ENCODE results near the gene PTP4A2.

Gene PTP4A2

DNA sequence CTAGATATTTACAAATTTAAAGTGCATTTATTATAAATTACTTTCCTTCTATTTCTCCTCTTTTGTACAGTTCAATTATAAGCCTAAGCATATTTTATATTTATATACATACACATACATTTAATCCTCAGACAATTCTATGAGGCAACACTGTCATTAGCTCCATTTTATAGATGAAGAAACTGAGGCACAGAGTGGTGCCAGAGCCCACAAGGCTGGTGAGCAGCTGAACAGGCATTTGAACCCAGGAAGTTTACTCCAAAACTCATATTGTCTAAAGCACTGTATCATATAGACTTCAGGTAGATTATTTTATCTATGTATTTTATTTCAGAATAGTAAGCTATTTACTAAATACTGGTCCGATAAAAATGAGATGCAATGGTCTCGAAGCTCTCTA, 52.3 kb downstream of the PTP4A2 start:
- DNase-seq (ENCODE audit: low spot score): no peak

- DNase-seq (ENCODE audit: low spot score): no peak
Measured at GRCh38 chr1:31883357-31883942, 54.7 kb downstream of the PTP4A2 start.

DNA sequence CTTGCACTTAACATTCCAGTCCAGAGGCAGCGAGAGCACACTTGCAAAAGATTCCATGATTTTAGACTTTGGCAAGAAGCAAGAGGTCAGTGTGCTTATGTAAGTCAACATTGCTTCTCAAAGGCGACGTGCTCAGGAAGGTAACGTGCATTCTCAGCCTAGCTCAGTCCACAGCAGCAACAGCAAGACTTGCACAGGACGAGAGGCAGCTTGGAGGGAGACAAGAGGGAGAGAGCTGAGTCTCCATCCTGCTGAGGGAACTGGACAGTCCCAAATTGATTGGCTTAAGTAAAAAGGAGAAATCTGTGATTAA, 56.5 kb downstream of the PTP4A2 start:
- DNase-seq (ENCODE audit: low spot score): no peak

- DNase-seq (ENCODE audit: low spot score): no peak
Measured at GRCh38 chr1:31880957-31881687, 57.0 kb downstream of the PTP4A2 start.

DNA sequence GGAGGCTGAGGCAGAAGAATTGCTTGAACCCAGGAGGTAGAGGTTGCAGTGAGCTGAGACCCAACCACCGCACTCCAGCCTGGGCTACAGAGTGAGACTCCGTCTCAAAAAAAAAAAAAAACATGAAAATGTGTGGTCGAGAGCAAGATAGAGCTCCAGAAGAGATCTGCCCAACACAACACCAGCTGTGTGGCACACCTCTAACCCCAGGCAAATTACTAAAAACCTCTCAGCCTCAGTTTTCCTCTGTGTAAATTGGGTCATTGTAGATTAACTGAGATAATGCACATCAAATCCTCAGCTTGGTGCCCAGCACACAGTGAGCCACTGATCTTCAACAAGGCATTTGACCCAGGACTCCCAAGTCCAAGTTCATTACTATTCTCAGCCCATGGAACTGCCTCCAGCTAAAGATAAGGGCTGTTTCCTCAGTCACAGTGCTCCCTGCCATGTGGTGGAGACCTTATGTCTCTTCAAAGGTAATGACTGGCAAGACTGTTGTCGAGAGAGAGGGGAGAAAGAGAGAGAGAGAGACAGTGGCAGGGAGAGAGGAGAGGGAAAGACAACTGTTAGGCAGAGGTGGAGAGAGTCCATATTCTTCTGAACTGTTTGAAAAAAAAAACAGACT, 58.1 kb downstream of the PTP4A2 start:
- no peak for DNase-seq (ENCODE audit: low spot score)

- no peak for DNase-seq (ENCODE audit: low spot score)
Measured at GRCh38 chr1:31878058-31878457, 60.1 kb downstream of the PTP4A2 start.

DNA sequence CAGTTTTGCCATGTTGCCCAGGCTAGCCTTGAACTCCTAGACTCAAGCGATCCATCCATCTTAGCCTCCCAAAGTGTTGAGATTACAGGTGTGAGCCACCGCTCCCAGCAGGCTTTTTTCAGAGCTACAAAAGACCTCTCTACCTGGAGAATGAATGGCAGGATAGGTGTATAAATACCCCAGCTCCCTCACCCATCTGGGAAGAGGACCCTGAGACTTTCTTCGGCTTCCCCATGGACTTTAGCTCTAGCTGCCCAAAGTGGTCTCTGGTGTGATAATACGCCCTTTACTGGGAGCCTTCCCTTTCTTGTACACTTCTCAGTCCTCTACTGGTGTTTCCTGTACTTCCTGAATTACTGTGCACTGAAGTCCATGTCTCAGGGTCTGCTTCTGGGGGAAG, 60.6 kb downstream of the PTP4A2 start:
- DNase-seq (ENCODE audit: low spot score): no peak

- DNase-seq (ENCODE audit: low spot score): no peak
Measured at GRCh38 chr1:31875636-31876236, 62.4 kb downstream of the PTP4A2 start.

DNA sequence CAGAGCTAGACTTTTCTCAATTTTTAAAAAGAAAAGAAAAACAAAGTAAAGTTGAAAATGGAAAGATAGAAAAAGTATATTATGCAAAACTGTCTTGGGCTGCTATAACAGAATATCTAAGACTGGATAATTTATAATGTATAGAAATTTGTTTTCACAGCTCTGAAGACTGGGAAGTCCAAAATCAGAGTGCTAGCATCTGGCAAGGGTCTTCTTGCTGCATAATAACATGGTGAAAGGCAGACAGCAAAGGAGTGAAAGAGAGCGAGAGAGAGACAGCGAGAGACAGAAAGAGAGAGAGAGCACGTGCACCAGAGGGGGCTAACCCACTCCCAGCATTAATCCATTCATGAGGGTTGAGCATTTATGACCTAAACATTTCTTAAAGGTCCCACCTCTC, 63.2 kb downstream of the PTP4A2 start:
- DNase-seq (ENCODE audit: low spot score): no peak

DNA sequence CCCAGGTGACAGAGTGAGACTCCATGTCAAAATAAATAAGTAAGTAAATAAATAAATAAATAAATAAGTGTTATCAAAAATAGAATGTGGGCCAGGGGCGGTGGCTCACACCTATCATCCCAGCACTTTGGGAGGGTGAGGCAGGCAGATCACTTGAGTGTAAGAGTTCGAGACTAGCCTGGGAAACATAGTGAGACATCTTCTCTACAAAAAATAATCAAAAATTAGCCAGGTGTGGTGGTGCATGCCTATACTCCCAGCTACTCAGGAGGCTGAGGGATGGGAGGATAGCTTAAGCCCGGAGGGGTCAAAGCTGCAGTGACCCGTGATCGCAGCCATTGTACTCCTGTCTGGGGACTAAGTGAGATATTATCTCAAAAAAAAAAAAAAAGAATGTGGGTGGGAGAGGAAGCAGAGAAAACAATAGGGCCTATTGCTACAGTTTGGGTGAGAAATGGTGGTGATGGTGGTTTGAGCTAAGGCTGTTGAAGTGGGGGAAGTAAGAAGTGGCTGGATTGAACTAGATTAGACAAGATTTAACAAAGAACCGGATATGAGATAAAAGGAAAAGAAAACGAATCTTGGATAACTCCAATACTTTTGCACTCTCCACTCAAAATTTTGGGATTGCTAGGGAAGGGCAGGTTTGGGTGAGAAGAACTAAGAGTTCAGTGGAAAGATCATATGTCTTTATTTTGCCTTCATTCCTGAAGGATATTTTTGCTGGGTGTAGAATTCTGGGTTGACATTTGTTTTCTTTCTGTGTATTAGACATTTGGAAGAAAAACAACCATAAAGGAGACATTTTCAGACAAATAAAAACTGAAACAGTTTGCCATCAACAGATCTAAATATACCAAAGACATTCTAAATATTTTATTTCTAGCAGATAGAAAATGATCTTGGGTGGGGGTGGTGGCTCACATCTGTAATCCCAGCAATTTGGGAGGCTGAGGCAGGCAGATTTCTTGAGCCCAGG, 65.2 kb downstream of the PTP4A2 start:
- no peak for DNase-seq (ENCODE audit: low spot score)

GRCh38 chr1:31871703-31872102, 66.5 kb downstream of the PTP4A2 start:
- no peak for DNase-seq (ENCODE audit: low spot score)

- DNase-seq (ENCODE audit: low spot score): no peak
Measured at GRCh38 chr1:31870086-31870736, 68.0 kb downstream of the PTP4A2 start.

- DNase-seq (ENCODE audit: low spot score): no peak
Measured at GRCh38 chr1:31869449-31869848, 68.7 kb downstream of the PTP4A2 start.

DNA sequence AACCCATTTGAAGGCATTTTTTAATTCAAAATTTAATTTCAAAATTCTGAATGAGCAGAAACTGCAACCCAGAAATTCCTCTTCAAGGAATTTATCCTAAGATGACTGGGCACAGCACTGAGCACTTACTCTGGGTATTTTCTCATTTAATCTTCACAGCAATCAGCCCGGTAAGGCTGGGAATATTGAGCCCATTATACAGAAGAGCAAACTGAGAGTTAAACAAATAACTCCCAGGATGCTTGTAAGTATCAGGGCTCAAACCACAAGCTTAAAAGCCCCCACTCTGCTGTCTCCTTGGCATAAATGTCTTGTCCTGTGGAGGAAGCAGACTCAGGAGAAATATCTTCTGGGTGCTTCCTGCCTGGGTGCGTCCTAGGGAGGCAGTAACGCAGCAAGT, 69.3 kb downstream of the PTP4A2 start:
- no peak for DNase-seq (ENCODE audit: low spot score)

DNA sequence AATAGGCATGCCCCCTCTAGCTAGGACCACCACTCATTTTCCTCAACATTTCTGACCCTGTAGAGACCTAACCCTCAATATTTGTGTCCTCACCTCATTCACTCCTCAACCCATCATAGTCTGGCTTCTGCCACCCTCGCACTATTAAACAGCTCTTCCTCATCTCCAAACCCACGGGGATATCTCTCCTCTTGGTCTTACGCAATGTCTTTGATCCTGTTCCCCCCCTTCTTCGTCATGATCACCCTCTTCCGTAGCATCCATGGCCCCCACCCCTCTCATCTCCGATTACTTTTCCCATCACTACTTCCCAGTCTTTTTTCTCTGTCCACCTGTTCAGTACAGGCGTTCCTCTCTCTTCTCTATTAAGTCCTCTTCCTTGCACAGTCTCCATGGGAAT, 70.6 kb downstream of the PTP4A2 start:
- no peak for DNase-seq (ENCODE audit: low spot score)

DNA sequence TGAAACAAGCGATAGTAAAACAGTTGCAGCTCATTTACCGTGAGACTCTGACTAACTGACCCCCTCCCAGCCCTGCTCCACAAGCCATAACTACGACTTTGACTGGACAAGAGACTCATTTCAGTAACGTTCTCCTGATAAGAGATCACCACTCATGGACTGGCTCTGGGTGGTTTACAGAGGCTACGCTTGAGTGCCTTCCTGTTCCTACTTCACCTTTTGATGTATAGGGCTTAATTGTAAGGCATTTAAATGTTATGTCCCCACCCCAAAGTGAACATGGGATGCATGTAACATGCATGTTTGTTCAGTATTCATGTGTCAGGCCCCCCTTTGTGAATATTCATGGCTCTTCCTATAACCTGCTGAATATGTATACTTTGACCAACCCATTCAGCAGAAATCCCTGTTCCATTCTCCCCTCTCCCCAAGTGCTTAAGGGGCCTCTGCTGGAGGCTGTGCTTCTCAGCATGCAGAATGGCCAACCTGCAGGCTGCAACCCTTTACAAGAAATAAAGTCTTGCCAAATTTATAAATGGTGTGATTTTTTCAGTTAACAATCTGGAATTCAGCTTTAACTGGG, 71.6 kb downstream of the PTP4A2 start:
- DNase-seq (ENCODE audit: low spot score): no peak

GRCh38 chr1:31865728-31866449, 72.3 kb downstream of the PTP4A2 start:
- no peak for DNase-seq (ENCODE audit: low spot score)

- no peak for DNase-seq (ENCODE audit: low spot score)
Measured at GRCh38 chr1:31862071-31862470, 76.1 kb downstream of the PTP4A2 start.

- DNase-seq (ENCODE audit: low spot score): peak; percentile 16
Measured at GRCh38 chr1:31861346-31861745, 76.8 kb downstream of the PTP4A2 start.

DNA sequence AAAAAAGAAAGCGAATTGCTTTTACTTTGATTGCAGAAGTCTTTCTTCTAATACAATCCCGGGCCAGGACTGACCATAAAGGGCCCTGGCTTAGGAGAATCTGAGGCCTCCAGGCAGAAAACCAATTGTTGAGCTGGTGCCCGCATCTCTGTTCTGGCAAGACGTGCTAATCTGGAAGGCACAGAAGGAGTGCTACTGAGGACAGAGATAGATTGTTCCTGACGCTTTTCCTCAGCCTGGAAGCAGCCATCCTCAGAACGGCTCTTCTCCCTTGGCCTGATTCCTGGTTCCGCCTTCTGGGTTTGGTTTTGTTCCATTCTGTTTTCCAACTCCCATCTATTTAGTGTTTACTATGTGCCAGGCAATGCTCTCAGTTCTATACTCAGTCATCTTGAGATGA, 77.6 kb downstream of the PTP4A2 start:
- DNase-seq (ENCODE audit: low spot score): no peak

- no peak for DNase-seq (ENCODE audit: low spot score)
Measured at GRCh38 chr1:31859719-31860118, 78.4 kb downstream of the PTP4A2 start.

All from hematopoietic multipotent progenitor cell treated with erythropoietin and hydrocortisone succinate and interleukin-3 and kit ligand, for 17 days (in vitro differentiated cells).